ENCODE data around the gene KCNT1. TPM values are rescaled to one million over a fixed set of nuclear protein-coding genes. Genes with fewer than 3 reads are reported as not detected.

KCNT1 gene
- total and polyA plus RNA-seq, 10 of the 15 experiments (the other 5 are each of a cell fraction or from before 2014, with no cell fraction given) = not detected

DNA sequence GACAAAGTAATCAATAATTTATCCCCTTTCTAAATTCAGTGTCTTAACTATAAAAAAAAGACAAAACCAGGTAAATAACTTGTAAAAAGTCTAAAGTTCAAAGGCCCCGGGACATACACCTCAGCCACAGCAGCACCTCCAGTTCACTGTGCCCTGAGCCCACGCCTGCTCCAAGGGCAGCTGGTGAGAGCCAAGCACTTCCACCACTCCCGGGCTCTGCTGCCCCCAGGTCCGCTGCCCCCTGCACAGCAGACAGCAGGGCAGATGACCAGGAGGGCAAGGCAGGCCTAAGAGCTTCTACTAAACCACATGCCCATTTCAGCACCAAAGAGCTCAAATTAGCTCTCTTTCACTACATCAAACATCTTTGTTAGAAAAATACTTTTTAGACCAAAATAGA lies 113.4 kb downstream of the KCNT1 start:
- Histone ChIP-seq H3K4me3 (no peak overlapping the region), H3K27ac (ENCODE audit: control insufficient read depth, insufficient read depth) (no peak overlapping the region), H3K36me3 (ENCODE audit: control insufficient read depth in 2 of 2, insufficient read depth in 2 of 2, low read length in 1 of 2) (peaks cover 18 to 33% of the 10 kb centered on the region in 2 experiments), H3K4me1 (ENCODE audit: control insufficient read depth, insufficient read depth, low read length) (no peaks in the 10 kb centered on the region), H3K9ac (ENCODE audit: control insufficient read depth, insufficient read depth, low read length) (no peak overlapping the region), H2AFZ (ENCODE audit: control insufficient read depth, low read depth, low read length) (no peak overlapping the region), H3K27me3 (replicated peaks in 1 of 2; ENCODE audit: control insufficient read depth in 2 of 2, insufficient read depth in 2 of 2, low read length in 1 of 2) (no peaks in the 10 kb centered on the region), H3K4me2 (ENCODE audit: control insufficient read depth, insufficient read depth) (no peak overlapping the region), H3K79me2 (ENCODE audit: control insufficient read depth, insufficient read depth, low read length) (no peaks in the 10 kb centered on the region), H4K20me1 (ENCODE audit: control insufficient read depth, insufficient read depth) (no peaks in the 10 kb centered on the region; the same call in 1 of the 2 replicates), H3K9me3 (replicated peaks; ENCODE audit: control insufficient read depth, insufficient read depth, low read length) (no peaks in the 10 kb centered on the region)
- DNase-seq (ENCODE audit: low read depth, low spot score) (no peak), ATAC-seq (no peak), FAIRE-seq (no peak)
- WGBS (ENCODE audit: insufficient coverage, insufficient replicate concordance, low lambda C conversion rate, missing lambda C conversion rate) = 99% methylated on average over 4 of the region's 4 CpGs
- ChIA-PET RAD21 (ENCODE audit: unreplicated experiment) (no interaction called here), SMC1A (ENCODE audit: uncharacterized antibody, unreplicated experiment) (no interaction called here), POLR2A (no interaction called here), CTCF (no interaction called here)
- intact Hi-C loops (cut with micrococcal nuclease; ENCODE audit: unreplicated experiment) (no loop called here), in situ Hi-C loops (cut with MboI) (no loop called here)
- BruUV-seq (replicated peaks) = no TSS peak
- TF ChIP-seq SUZ12 (IDR thresholded peaks at IDR 0.05; ENCODE audit: unreplicated experiment) (no peak), RAD21 (IDR thresholded peaks at IDR 0.05; ENCODE audit: insufficient read depth, low read depth, low read length) (no peak), NR2C1 (IDR thresholded peaks at IDR 0.05) (no peak), NR2C2 (IDR thresholded peaks at IDR 0.05; ENCODE audit: borderline replicate concordance, control insufficient read depth, insufficient read length, low read depth) (no peak), BMI1 (IDR thresholded peaks at IDR 0.05; ENCODE audit: borderline replicate concordance) (no peak), ETV6 (conservative IDR thresholded peaks at IDR 0.05 in 1 of 2, IDR thresholded peaks at IDR 0.05 in 1 of 2; ENCODE audit: borderline replicate concordance in 1 of 2, low read depth in 1 of 2) (no peak), MYC (IDR thresholded peaks at IDR 0.05; ENCODE audit: insufficient read depth, insufficient read length, insufficient replicate concordance, low read length, severe bottlenecking) (no peak), GATAD2B (conservative IDR thresholded peaks at IDR 0.05; ENCODE audit: low read depth) (no peak), NFIC (IDR thresholded peaks at IDR 0.05; ENCODE audit: low read depth, low read length) (no peak), RCOR1 (conservative IDR thresholded peaks at IDR 0.05; ENCODE audit: low read depth, low read length) (no peak), ZNF217 (IDR thresholded peaks at IDR 0.05) (no peak), KLF5 (IDR thresholded peaks at IDR 0.05; ENCODE audit: partially characterized antibody) (no peak), SIX5 (IDR thresholded peaks at IDR 0.05; ENCODE audit: low read depth, low read length, severe bottlenecking) (no peak), SMAD5 (IDR thresholded peaks at IDR 0.05; ENCODE audit: low read depth) (no peak)
- TF ChIP-seq, protein P1, sequence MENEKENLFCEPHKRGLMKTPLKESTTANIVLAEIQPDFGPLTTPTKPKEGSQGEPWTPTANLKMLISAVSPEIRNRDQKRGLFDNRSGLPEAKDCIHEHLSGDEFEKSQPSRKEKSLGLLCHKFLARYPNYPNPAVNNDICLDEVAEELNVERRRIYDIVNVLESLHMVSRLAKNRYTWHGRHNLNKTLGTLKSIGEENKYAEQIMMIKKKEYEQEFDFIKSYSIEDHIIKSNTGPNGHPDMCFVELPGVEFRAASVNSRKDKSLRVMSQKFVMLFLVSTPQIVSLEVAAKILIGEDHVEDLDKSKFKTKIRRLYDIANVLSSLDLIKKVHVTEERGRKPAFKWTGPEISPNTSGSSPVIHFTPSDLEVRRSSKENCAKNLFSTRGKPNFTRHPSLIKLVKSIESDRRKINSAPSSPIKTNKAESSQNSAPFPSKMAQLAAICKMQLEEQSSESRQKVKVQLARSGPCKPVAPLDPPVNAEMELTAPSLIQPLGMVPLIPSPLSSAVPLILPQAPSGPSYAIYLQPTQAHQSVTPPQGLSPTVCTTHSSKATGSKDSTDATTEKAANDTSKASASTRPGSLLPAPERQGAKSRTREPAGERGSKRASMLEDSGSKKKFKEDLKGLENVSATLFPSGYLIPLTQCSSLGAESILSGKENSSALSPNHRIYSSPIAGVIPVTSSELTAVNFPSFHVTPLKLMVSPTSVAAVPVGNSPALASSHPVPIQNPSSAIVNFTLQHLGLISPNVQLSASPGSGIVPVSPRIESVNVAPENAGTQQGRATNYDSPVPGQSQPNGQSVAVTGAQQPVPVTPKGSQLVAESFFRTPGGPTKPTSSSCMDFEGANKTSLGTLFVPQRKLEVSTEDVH (IDR thresholded peaks at IDR 0.05; ENCODE audit: low read depth, partially characterized antibody) = no peak
- TF ChIP-seq, protein P2, sequence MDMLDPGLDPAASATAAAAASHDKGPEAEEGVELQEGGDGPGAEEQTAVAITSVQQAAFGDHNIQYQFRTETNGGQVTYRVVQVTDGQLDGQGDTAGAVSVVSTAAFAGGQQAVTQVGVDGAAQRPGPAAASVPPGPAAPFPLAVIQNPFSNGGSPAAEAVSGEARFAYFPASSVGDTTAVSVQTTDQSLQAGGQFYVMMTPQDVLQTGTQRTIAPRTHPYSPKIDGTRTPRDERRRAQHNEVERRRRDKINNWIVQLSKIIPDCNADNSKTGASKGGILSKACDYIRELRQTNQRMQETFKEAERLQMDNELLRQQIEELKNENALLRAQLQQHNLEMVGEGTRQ (IDR thresholded peaks at IDR 0.05; ENCODE audit: borderline replicate concordance, low read depth, low read length) = no peak
- TF ChIP-seq, protein P3, sequence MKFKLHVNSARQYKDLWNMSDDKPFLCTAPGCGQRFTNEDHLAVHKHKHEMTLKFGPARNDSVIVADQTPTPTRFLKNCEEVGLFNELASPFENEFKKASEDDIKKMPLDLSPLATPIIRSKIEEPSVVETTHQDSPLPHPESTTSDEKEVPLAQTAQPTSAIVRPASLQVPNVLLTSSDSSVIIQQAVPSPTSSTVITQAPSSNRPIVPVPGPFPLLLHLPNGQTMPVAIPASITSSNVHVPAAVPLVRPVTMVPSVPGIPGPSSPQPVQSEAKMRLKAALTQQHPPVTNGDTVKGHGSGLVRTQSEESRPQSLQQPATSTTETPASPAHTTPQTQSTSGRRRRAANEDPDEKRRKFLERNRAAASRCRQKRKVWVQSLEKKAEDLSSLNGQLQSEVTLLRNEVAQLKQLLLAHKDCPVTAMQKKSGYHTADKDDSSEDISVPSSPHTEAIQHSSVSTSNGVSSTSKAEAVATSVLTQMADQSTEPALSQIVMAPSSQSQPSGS (IDR thresholded peaks at IDR 0.05; ENCODE audit: low read length) = no peak
- TF ChIP-seq, protein P4, sequence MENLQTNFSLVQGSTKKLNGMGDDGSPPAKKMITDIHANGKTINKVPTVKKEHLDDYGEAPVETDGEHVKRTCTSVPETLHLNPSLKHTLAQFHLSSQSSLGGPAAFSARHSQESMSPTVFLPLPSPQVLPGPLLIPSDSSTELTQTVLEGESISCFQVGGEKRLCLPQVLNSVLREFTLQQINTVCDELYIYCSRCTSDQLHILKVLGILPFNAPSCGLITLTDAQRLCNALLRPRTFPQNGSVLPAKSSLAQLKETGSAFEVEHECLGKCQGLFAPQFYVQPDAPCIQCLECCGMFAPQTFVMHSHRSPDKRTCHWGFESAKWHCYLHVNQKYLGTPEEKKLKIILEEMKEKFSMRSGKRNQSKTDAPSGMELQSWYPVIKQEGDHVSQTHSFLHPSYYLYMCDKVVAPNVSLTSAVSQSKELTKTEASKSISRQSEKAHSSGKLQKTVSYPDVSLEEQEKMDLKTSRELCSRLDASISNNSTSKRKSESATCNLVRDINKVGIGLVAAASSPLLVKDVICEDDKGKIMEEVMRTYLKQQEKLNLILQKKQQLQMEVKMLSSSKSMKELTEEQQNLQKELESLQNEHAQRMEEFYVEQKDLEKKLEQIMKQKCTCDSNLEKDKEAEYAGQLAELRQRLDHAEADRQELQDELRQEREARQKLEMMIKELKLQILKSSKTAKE (IDR thresholded peaks at IDR 0.05; ENCODE audit: low read depth, poor library complexity, severe bottlenecking) = no peak

Data from GM12878 (cell line).